A673 (cell line): ENCODE data around the gene AK5. TPM values are rescaled to one million over a fixed set of nuclear protein-coding genes. Genes with fewer than 3 reads are reported as not detected.

ENCODE experiments used
- BruUV-seq: library from RNA; stranded (reverse); fragments of 400-500 nt; replicated peaks from 2 replicates; lab custom pipeline; 2021; lab: Mats Ljungman, UMichigan
- CTCF ChIA-PET: fragments of 300-600 bp; sonication (Branson Sonifier 250); formaldehyde crosslinking; loops from one replicate; lab custom pipeline; 2022; ENCODE audit warnings: antibody characterized with exemption; lab: Charles Lee
- POLR2A ChIA-PET: fragments of 300-600 bp; sonication (Branson Sonifier 250); formaldehyde crosslinking; loops from one replicate; lab custom pipeline; 2022; ENCODE audit warnings: antibody characterized with exemption; ENCODE audit not compliant: low non-redundant PET; lab: Charles Lee
- DNase-seq: peaks from one replicate; pipeline ENCODE4 v3.0.0-alpha.2; 2015; ENCODE audit warnings: low spot score
- H3K27ac ChIP-seq: fragments of 200-600 bp; sonication (generic); 2 replicates; pipeline ENCODE4 v1.5.1; 2016; ENCODE audit warnings: mixed run types, low read depth, mild to moderate bottlenecking, mixed read lengths, antibody characterized with exemption, low read length; ENCODE audit not compliant: poor library complexity, severe bottlenecking
- H3K27me3 ChIP-seq: fragments of 200-600 bp; sonication (generic); replicated peaks from 2 replicates; pipeline ENCODE4 v1.6.1; 2017; ENCODE audit warnings: mixed run types, low read depth, mild to moderate bottlenecking, mixed read lengths, antibody characterized with exemption, low read length; ENCODE audit not compliant: insufficient read depth, poor library complexity
- H3K36me3 ChIP-seq: fragments of 200-600 bp; sonication (generic); 2 replicates; pipeline ENCODE4 v1.6.1; 2016; ENCODE audit warnings: mixed run types, mild to moderate bottlenecking, mixed read lengths, antibody characterized with exemption, low read length; ENCODE audit not compliant: insufficient read depth, poor library complexity, severe bottlenecking
- H3K4me1 ChIP-seq: fragments of 200-600 bp; sonication (generic); 2 replicates; pipeline ENCODE4 v1.6.1; 2017; ENCODE audit warnings: mixed run types, mild to moderate bottlenecking, mixed read lengths, antibody characterized with exemption, low read length; ENCODE audit not compliant: insufficient read depth, poor library complexity, severe bottlenecking
- H3K4me3 ChIP-seq: fragments of 200-600 bp; sonication (generic); 2 replicates; pipeline ENCODE4 v1.5.1; 2016; ENCODE audit warnings: low read depth, mixed run types, mild to moderate bottlenecking, mixed read lengths, low read length; ENCODE audit not compliant: poor library complexity, severe bottlenecking
- H3K9me3 ChIP-seq: fragments of 200-600 bp; sonication (generic); 2 replicates; pipeline ENCODE4 v1.6.1; 2016; ENCODE audit warnings: mixed run types, low read depth, mild to moderate bottlenecking, mixed read lengths, antibody characterized with exemption, low read length; ENCODE audit not compliant: poor library complexity, severe bottlenecking
- CTCF ChIP-seq: fragments of 300-800, 200-600 bp; sonication (generic); conservative IDR thresholded peaks from 2 replicates; pipeline ENCODE4 v1.5.1; 2017; ENCODE audit warnings: low read depth, mild to moderate bottlenecking, antibody characterized with exemption, low read length, moderate library complexity, mixed read lengths
- EZH2 ChIP-seq: fragments of 200-600 bp; sonication (generic); IDR thresholded peaks from 2 replicates; pipeline ENCODE4 v1.6.1; 2017; ENCODE audit warnings: borderline replicate concordance, low read depth, mild to moderate bottlenecking, mixed read lengths, antibody characterized with exemption, low read length; ENCODE audit not compliant: poor library complexity, severe bottlenecking
- intact Hi-C: fragments of 100-400 bp; cut with micrococcal nuclease; formaldehyde crosslinking; loops from one replicate; pipeline ENCODE4 v1.10.0; 2022; ENCODE audit not compliant: unreplicated experiment
- total RNA-seq: library from RNA; stranded (reverse); gene quantifications from 2 replicates; pipeline ENCODE4 v1.2.3, GENCODE V29; 2021

Gene AK5
- total RNA-seq, 1 experiment from 2014 or later, result 0.47 TPM

GRCh38 chr1:77498918-77499317, 217.1 kb downstream of the AK5 start:
- intact Hi-C loops, result no loop called here
- Histone ChIP-seq H3K4me1 (peaks cover 2% of the 10 kb centered on the region), H3K4me3 (no peak overlapping the region), H3K36me3 (no peaks in the 10 kb centered on the region), H3K9me3 (no peaks in the 10 kb centered on the region), H3K27ac (no peak overlapping the region), H3K27me3 (no peaks in the 10 kb centered on the region)
- TF ChIP-seq CTCF (no peak), EZH2 (no peak)
- CTCF ChIA-PET, result no interaction called here
- DNase-seq, result no peak
- no TSS peak for BruUV-seq
- POLR2A ChIA-PET, result no interaction called here

- intact Hi-C loops, result no loop called here
- peaks cover 3% of the 10 kb centered on the region for H3K4me1 ChIP-seq
- no peak overlapping the region for H3K4me3 ChIP-seq
- no peaks in the 10 kb centered on the region for H3K27me3 ChIP-seq
- no TSS peak for BruUV-seq
- no peaks in the 10 kb centered on the region for H3K9me3 ChIP-seq
- CTCF ChIA-PET, result no interaction called here
- no peak for TF ChIP-seq CTCF
- POLR2A ChIA-PET, result no interaction called here
- no peak overlapping the region for H3K27ac ChIP-seq
- DNase-seq, result no peak
- H3K36me3 ChIP-seq, result no peaks in the 10 kb centered on the region
Observed at GRCh38 chr1:77499466-77499865, 217.6 kb downstream of the AK5 start.

GRCh38 chr1:77504986-77505385, 223.2 kb downstream of the AK5 start:
- Histone ChIP-seq H3K4me1 (peaks cover 3% of the 10 kb centered on the region), H3K9me3 (no peaks in the 10 kb centered on the region), H3K36me3 (no peaks in the 10 kb centered on the region), H3K27ac (no peak overlapping the region), H3K4me3 (no peak overlapping the region), H3K27me3 (no peaks in the 10 kb centered on the region)
- ChIA-PET POLR2A (no interaction called here), CTCF (no interaction called here)
- no peak for DNase-seq
- TF ChIP-seq CTCF (no peak), EZH2 (no peak)
- BruUV-seq, result no TSS peak
- intact Hi-C loops, result no loop called here
